ENCODE results near the gene IRS4. TPM values are rescaled to one million over a fixed set of nuclear protein-coding genes. Genes with fewer than 3 reads are reported as not detected.

IRS4 gene
- total and polyA plus RNA-seq, 4 experiments from 2014 or later: not detected

GRCh38 chrX:108734426-108734825 lies 1.9 kb downstream of the IRS4 start:
- DNase-seq: no peak
- Mint-ChIP-seq H3K36me3 (no peaks in the 10 kb centered on the region), H3K4me3 (no peak overlapping the region), H3K4me1 (no peaks in the 10 kb centered on the region), H3K27ac (no peak overlapping the region), H3K27me3 (peaks cover 9 to 11% of the 10 kb centered on the region in 2 donors), H3K9me3 (peaks cover 0 to 7% (median 2%) of the 10 kb centered on the region in 8 donors)
- no peak overlapping the region for H3K4me3 ChIP-seq (ENCODE audit: low read length in 2 of 2)
- H3K27me3 ChIP-seq (ENCODE audit: insufficient read depth, low read length): no peaks in the 10 kb centered on the region
- intact Hi-C loops (cut with micrococcal nuclease): no loop called here
- H3K27ac ChIP-seq (ENCODE audit: low read depth, low read length): no peak overlapping the region
- no peaks in the 10 kb centered on the region for H3K36me3 ChIP-seq (ENCODE audit: insufficient read depth, low read length)
- H3K4me1 ChIP-seq (ENCODE audit: insufficient read depth, low read length): no peaks in the 10 kb centered on the region
- no peaks in the 10 kb centered on the region for H3K9me3 ChIP-seq (ENCODE audit: control insufficient read depth in 1 of 2, low read length in 2 of 2)
- CTCF ChIA-PET (ENCODE audit: partially characterized antibody): no interaction called here
- POLR2A ChIA-PET (ENCODE audit: partially characterized antibody): no interaction called here

- Histone ChIP-seq H3K4me1 (ENCODE audit: insufficient read depth, low read length) (no peaks in the 10 kb centered on the region), H3K27ac (ENCODE audit: low read depth, low read length) (no peak overlapping the region), H3K4me3 (ENCODE audit: low read length in 2 of 2) (no peak overlapping the region), H3K36me3 (ENCODE audit: insufficient read depth, low read length) (no peaks in the 10 kb centered on the region), H3K9me3 (ENCODE audit: control insufficient read depth in 1 of 2, low read length in 2 of 2) (no peaks in the 10 kb centered on the region), H3K27me3 (ENCODE audit: insufficient read depth, low read length) (no peaks in the 10 kb centered on the region)
- Mint-ChIP-seq H3K9me3 (peaks cover 0 to 7% (median 2%) of the 10 kb centered on the region in 8 donors), H3K27ac (no peak overlapping the region), H3K36me3 (no peaks in the 10 kb centered on the region), H3K27me3 (peaks cover 5 to 11% of the 10 kb centered on the region in 2 donors), H3K4me3 (no peak overlapping the region), H3K4me1 (no peaks in the 10 kb centered on the region)
- no peak for DNase-seq
- ChIA-PET POLR2A (ENCODE audit: partially characterized antibody) (no interaction called here), CTCF (ENCODE audit: partially characterized antibody) (no interaction called here)
- intact Hi-C loops (cut with micrococcal nuclease): no loop called here
Measured at GRCh38 chrX:108732630-108733321, 3.6 kb downstream of the IRS4 start.

GRCh38 chrX:108731153-108731552 lies 5.2 kb downstream of the IRS4 start:
- Mint-ChIP-seq H3K27ac (no peak overlapping the region), H3K4me3 (no peak overlapping the region), H3K9me3 (peaks cover 0 to 7% (median 2%) of the 10 kb centered on the region in 8 donors), H3K36me3 (no peaks in the 10 kb centered on the region), H3K27me3 (peaks cover 4 to 11% of the 10 kb centered on the region in 2 donors), H3K4me1 (no peaks in the 10 kb centered on the region)
- DNase-seq: no peak
- Histone ChIP-seq H3K27me3 (ENCODE audit: insufficient read depth, low read length) (no peaks in the 10 kb centered on the region), H3K4me1 (ENCODE audit: insufficient read depth, low read length) (no peaks in the 10 kb centered on the region), H3K27ac (ENCODE audit: low read depth, low read length) (no peak overlapping the region), H3K4me3 (ENCODE audit: low read length in 2 of 2) (no peak overlapping the region), H3K36me3 (ENCODE audit: insufficient read depth, low read length) (no peaks in the 10 kb centered on the region), H3K9me3 (ENCODE audit: control insufficient read depth in 1 of 2, low read length in 2 of 2) (no peaks in the 10 kb centered on the region)
- intact Hi-C loops (cut with micrococcal nuclease): no loop called here
- POLR2A ChIA-PET (ENCODE audit: partially characterized antibody): no interaction called here
- CTCF ChIA-PET (ENCODE audit: partially characterized antibody): no interaction called here

GRCh38 chrX:108726748-108727147 lies 9.6 kb downstream of the IRS4 start:
- no peaks in the 10 kb centered on the region for H3K4me1 Mint-ChIP-seq
- intact Hi-C loops (cut with micrococcal nuclease): no loop called here

GRCh38 chrX:108722561-108722960 lies 13.8 kb downstream of the IRS4 start:
- H3K9me3 Mint-ChIP-seq: peaks cover 0 to 2% (median 0%) of the 10 kb centered on the region in 8 donors
- intact Hi-C loops (cut with micrococcal nuclease): no loop called here
- H3K4me1 Mint-ChIP-seq: no peaks in the 10 kb centered on the region
- H3K27ac ChIP-seq (ENCODE audit: low read depth, low read length): no peak overlapping the region
- H3K4me3 ChIP-seq (ENCODE audit: low read length in 2 of 2): no peak overlapping the region
- no peaks in the 10 kb centered on the region for H3K27me3 Mint-ChIP-seq
- H3K4me1 ChIP-seq (ENCODE audit: insufficient read depth, low read length): no peaks in the 10 kb centered on the region
- ChIA-PET CTCF (ENCODE audit: partially characterized antibody) (no interaction called here), POLR2A (ENCODE audit: partially characterized antibody) (no interaction called here)
- H3K9me3 ChIP-seq (ENCODE audit: control insufficient read depth in 1 of 2, low read length in 2 of 2): no peaks in the 10 kb centered on the region
- no peaks in the 10 kb centered on the region for H3K36me3 ChIP-seq (ENCODE audit: insufficient read depth, low read length)
- H3K27me3 ChIP-seq (ENCODE audit: insufficient read depth, low read length): no peaks in the 10 kb centered on the region
- H3K4me3 Mint-ChIP-seq: no peak overlapping the region
- no peaks in the 10 kb centered on the region for H3K36me3 Mint-ChIP-seq
- DNase-seq: no peak
- H3K27ac Mint-ChIP-seq: no peak overlapping the region

More at GRCh38 chrX:108726748-108727147, 9.6 kb downstream of the IRS4 start:
- Histone ChIP-seq H3K36me3 (ENCODE audit: insufficient read depth, low read length) (no peaks in the 10 kb centered on the region), H3K27me3 (ENCODE audit: insufficient read depth, low read length) (no peaks in the 10 kb centered on the region), H3K4me1 (ENCODE audit: insufficient read depth, low read length) (no peaks in the 10 kb centered on the region), H3K9me3 (ENCODE audit: control insufficient read depth in 1 of 2, low read length in 2 of 2) (no peaks in the 10 kb centered on the region), H3K27ac (ENCODE audit: low read depth, low read length) (no peak overlapping the region), H3K4me3 (ENCODE audit: low read length in 2 of 2) (no peak overlapping the region)
- Mint-ChIP-seq H3K27me3 (peaks cover 0 to 3% of the 10 kb centered on the region in 2 donors), H3K36me3 (no peaks in the 10 kb centered on the region), H3K27ac (no peak overlapping the region), H3K9me3 (peaks cover 0 to 5% (median 0%) of the 10 kb centered on the region in 8 donors), H3K4me3 (no peak overlapping the region)
- ChIA-PET POLR2A (ENCODE audit: partially characterized antibody) (no interaction called here), CTCF (ENCODE audit: partially characterized antibody) (no interaction called here)
- DNase-seq: no peak

GRCh38 chrX:108712886-108713285 lies 23.5 kb downstream of the IRS4 start:
- no peaks in the 10 kb centered on the region for H3K9me3 ChIP-seq (ENCODE audit: control insufficient read depth in 1 of 2, low read length in 2 of 2)
- no peak overlapping the region for H3K4me3 Mint-ChIP-seq
- no peaks in the 10 kb centered on the region for H3K27me3 ChIP-seq (ENCODE audit: insufficient read depth, low read length)
- POLR2A ChIA-PET (ENCODE audit: partially characterized antibody): no interaction called here
- no peaks in the 10 kb centered on the region for H3K4me1 ChIP-seq (ENCODE audit: insufficient read depth, low read length)
- H3K27ac ChIP-seq (ENCODE audit: low read depth, low read length): no peak overlapping the region
- no peak overlapping the region for H3K27ac Mint-ChIP-seq
- DNase-seq: no peak
- no peaks in the 10 kb centered on the region for H3K36me3 ChIP-seq (ENCODE audit: insufficient read depth, low read length)
- H3K4me3 ChIP-seq (ENCODE audit: low read length in 2 of 2): no peak overlapping the region
- no peaks in the 10 kb centered on the region for H3K36me3 Mint-ChIP-seq
- H3K4me1 Mint-ChIP-seq: no peaks in the 10 kb centered on the region
- H3K9me3 Mint-ChIP-seq: peaks cover 0 to 16% (median 7%) of the 10 kb centered on the region in 8 donors
- CTCF ChIA-PET (ENCODE audit: partially characterized antibody): no interaction called here
- no peaks in the 10 kb centered on the region for H3K27me3 Mint-ChIP-seq
- intact Hi-C loops (cut with micrococcal nuclease): no loop called here

GRCh38 chrX:108704839-108705238 lies 31.5 kb downstream of the IRS4 start:
- intact Hi-C loops (cut with micrococcal nuclease): no loop called here
- CTCF ChIA-PET (ENCODE audit: partially characterized antibody): no interaction called here
- Histone ChIP-seq H3K27ac (ENCODE audit: low read depth, low read length) (no peak overlapping the region), H3K27me3 (ENCODE audit: insufficient read depth, low read length) (no peaks in the 10 kb centered on the region), H3K4me3 (ENCODE audit: low read length in 2 of 2) (no peak overlapping the region), H3K9me3 (ENCODE audit: control insufficient read depth in 1 of 2, low read length in 2 of 2) (no peaks in the 10 kb centered on the region), H3K36me3 (ENCODE audit: insufficient read depth, low read length) (no peaks in the 10 kb centered on the region), H3K4me1 (ENCODE audit: insufficient read depth, low read length) (no peaks in the 10 kb centered on the region)
- Mint-ChIP-seq H3K27ac (no peak overlapping the region), H3K4me1 (no peaks in the 10 kb centered on the region), H3K9me3 (peaks cover 0 to under 1% (median 0%) of the 10 kb centered on the region in 8 donors), H3K27me3 (no peaks in the 10 kb centered on the region), H3K4me3 (no peak overlapping the region), H3K36me3 (no peaks in the 10 kb centered on the region)
- no peak for DNase-seq
- POLR2A ChIA-PET (ENCODE audit: partially characterized antibody): no interaction called here

GRCh38 chrX:108702530-108702929 lies 33.8 kb downstream of the IRS4 start:
- Histone ChIP-seq H3K36me3 (ENCODE audit: insufficient read depth, low read length) (no peaks in the 10 kb centered on the region), H3K4me1 (ENCODE audit: insufficient read depth, low read length) (no peaks in the 10 kb centered on the region), H3K27me3 (ENCODE audit: insufficient read depth, low read length) (no peaks in the 10 kb centered on the region), H3K9me3 (ENCODE audit: control insufficient read depth in 1 of 2, low read length in 2 of 2) (no peaks in the 10 kb centered on the region), H3K4me3 (ENCODE audit: low read length in 2 of 2) (no peak overlapping the region), H3K27ac (ENCODE audit: low read depth, low read length) (no peak overlapping the region)
- no peaks in the 10 kb centered on the region for H3K27me3 Mint-ChIP-seq
- POLR2A ChIA-PET (ENCODE audit: partially characterized antibody): no interaction called here
- no peak overlapping the region for H3K4me3 Mint-ChIP-seq
- H3K27ac Mint-ChIP-seq: no peak overlapping the region
- no peaks in the 10 kb centered on the region for H3K36me3 Mint-ChIP-seq
- intact Hi-C loops (cut with micrococcal nuclease): no loop called here
- H3K4me1 Mint-ChIP-seq: no peaks in the 10 kb centered on the region
- CTCF ChIA-PET (ENCODE audit: partially characterized antibody): no interaction called here
- no peaks in the 10 kb centered on the region for H3K9me3 Mint-ChIP-seq
- no peak for DNase-seq

All from CD4-positive, alpha-beta memory T cell (primary cell).